GM23248 (cell line): Measurements from ENCODE around the gene LPP.

Source experiments
- EZH2 ChIP-seq: fragments of 200-600 bp; sonication (generic); IDR thresholded peaks from 2 replicates; pipeline ENCODE4 v1.6.1; 2018; ENCODE audit warnings: antibody characterized with exemption, mild to moderate bottlenecking; ENCODE audit not compliant: insufficient read depth, poor library complexity, severe bottlenecking
- EZH2phosphoT487 ChIP-seq: fragments of 200-600 bp; sonication (generic); IDR thresholded peaks from 2 replicates; pipeline ENCODE4 v1.6.1; 2018; ENCODE audit warnings: antibody characterized with exemption, moderate library complexity, mild to moderate bottlenecking, low read depth; ENCODE audit not compliant: insufficient read depth

GRCh38 chr3:188489639-188490405, 335.9 kb downstream of the LPP start:
- TF ChIP-seq EZH2phosphoT487 (no peak), EZH2 (no peak)
